Spleen (tissue), 7 donors: Measurements from ENCODE around the gene NPY1R.

Experiments used
- CTCF ChIP-seq, 11 experiments: fragments of 200-600 bp in 7 of 11; fragments of 450-650 bp in 4 of 11; sonication (generic) in 4 of 11; IDR thresholded peaks in 8 of 11; conservative IDR thresholded peaks in 3 of 11; 1 replicate in 7 of 11; 2 replicates in 4 of 11; pipeline versions ENCODE4 v1.4.0 to v1.8.0; 2016 to 2021; ENCODE audit warnings: antibody characterized with exemption in 11 of 11, inconsistent platforms in 4 of 11, mild to moderate bottlenecking in 1 of 11
- POLR2A ChIP-seq, 3 donors: fragments of 450-650 bp; IDR thresholded peaks; one replicate each; pipeline ENCODE4 v1.5.1; 2017; ENCODE audit warnings: antibody characterized with exemption in 3 of 3, mild to moderate bottlenecking in 1 of 3
- POLR2AphosphoS5 ChIP-seq, 3 donors: sonication (generic); formaldehyde crosslinking; IDR thresholded peaks; one replicate each; pipeline ENCODE4 v1.5.1; 2017; ENCODE audit warnings: antibody characterized with exemption in 3 of 3
- donor health status: DM: no; HTN: no; CAD: no; lungs with moderate emphysema.
- donor health status: DM: no; HTN: no; CAD: no.
- donor health status: DM: no; HTN: no; CAD: no.

GRCh38 chr4:163330916-163331628 is 1.3 kb downstream of the NPY1R start:
- TF ChIP-seq CTCF (IDR thresholded peaks at IDR 0.05 in 8 of 11, conservative IDR thresholded peaks at IDR 0.05 in 3 of 11) (no peak), POLR2A (IDR thresholded peaks at IDR 0.05) (no peak), POLR2AphosphoS5 (IDR thresholded peaks at IDR 0.05) (peak in 1 of 3 donors; percentile 11)
